ENCODE data around the gene RPL10A.

RPL10A gene

DNA sequence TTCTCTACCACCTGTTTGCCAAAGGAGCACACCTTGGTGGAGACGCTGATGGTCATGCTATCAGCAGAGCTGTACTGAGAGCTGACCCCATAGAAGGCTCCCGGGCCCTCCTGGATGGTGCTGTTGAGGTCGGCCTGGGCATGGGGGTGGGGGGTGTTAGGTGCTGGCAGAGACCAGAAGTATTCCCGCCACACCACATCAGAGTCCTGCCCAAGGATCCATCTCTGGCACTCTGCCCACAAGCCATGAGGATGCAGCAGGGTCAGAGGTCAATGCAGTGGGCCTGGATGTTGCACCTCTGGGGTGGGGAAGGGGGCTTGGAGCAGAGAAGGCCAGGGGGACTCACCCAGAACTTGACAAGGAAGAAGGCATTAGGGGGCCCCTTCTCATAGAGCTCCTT is 7.4 kb downstream of the RPL10A start:
- DNase-seq (ENCODE audit: low spot score): no peak

DNA sequence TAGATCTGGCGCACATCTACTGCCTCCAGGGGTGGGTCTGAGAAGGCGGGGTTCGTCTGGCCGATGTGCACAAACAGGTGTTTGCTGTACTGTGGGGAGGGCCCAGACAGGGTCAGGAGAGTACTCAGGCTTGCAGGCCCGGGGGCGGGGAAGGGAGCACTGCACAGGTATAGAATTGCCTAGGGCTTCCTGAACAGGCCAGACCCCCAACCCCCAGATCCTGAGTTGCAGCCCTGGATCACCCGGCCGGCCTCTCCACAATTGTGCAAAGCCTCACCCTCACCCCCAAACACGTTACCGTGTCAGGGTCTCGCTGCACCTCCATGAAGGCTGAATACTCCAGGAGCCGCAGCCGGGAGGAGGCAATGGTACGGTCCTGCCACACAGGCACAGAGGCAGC is 7.8 kb downstream of the RPL10A start:
- DNase-seq (ENCODE audit: low spot score): no peak

DNA sequence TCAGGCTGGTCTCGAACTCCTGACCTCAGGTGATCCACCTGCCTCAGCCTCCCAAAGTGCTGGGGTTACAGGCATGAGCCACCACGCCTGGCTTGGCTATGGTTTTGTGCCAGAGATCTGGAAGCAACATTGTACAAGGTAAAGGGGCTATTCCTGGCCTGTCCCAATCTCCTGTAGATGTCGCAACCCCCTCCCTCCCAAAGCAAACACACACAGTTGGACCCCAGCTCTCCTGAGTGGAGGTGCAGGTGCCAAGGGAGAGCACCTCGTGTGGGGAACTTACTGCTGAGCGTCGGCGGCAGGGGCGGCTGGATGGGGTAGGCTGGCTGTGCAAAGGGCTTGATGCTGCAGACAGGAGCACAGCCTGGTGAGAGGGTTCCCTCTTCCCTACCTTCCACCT is 8.8 kb downstream of the RPL10A start:
- no peak for DNase-seq (ENCODE audit: low spot score)

DNA sequence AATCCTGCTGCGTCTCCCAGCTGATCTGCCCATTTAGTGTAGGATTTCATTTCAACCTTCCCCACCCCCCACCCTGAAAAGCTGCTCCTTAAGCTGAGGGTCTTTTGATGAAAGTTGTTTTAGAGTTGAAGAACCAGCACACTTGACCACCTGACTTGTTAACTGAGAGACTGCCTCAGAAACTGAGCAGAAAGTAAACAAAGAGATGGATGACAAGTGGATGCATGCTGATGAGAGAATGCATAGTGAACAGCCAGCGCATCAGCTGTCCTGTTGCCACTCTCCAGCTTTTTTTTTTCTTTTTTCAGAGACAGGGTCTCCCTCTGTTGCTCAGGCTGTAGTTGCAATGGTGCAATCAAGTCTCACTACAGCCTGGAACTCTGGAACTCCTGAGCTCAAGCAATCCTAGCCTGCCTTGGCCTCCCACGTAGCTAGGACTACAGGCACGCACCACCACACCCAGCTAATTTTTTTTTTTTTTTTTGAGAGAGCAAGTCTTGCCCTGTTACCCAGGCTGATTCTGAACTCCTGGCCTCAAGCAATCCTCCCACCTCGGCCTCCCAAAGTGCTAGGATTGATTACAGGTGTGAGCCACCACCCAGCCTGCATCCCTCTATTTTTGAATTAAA is 9.5 kb downstream of the RPL10A start:
- DNase-seq (ENCODE audit: low spot score): no peak

DNA sequence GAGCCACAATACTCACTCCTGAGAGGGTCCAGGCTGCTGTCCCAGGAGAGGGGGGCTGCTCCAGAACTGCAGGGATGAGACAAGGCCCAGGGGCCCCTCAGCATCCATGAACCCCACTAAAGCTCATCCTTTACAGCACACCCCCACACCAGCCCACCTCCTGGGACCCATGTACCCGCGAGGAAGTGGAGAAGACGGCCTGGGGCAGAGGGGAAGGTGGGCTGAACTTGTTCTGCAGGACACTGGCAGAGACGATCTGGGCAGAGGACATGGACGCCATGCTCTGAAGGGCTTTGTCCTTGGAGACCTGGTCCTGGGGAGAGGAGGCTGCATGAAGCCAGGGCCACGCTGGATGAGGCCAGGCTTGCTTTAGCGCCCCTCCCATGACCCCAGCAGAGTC is 10.1 kb downstream of the RPL10A start:
- no peak for DNase-seq (ENCODE audit: low spot score)

DNA sequence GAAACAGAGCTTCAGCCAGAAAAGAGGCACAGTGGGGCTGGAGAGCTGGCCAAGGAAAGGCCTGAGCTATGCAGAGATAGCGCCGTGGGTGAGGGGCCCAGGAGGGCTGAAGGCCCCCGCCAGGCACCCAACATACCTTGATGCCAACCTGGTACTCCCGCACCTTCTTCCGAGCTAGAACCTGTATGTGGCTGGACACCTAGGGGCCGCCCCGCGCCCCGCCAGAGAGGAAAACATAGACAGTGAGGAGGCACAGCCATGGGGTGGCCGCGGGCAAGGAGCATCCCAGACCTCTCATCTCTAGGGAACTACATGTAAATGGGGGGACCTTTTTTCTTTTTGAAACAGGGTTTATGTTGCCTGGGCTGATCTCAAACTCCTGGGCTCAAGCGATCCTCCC is 12.0 kb downstream of the RPL10A start:
- DNase-seq (ENCODE audit: low spot score): no peak

DNA sequence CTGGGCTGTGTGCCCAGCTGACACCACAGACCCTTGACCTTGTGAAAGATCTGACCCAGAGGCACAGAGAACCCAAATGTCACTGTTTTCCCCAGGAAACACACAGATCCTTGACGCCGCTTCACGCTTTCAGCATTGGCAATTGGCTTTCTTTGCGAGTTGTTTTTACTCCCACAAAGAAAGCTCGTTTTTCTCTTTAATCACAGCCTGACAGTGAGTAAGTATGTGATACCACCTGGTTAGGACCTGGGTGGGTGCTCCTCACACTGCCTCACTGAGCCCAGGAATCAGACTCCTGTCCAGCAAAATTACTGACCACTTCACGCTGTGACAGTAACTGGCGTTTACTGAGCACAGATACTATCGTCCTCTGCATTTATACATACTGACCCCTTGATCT is 13.0 kb downstream of the RPL10A start:
- no peak for DNase-seq (ENCODE audit: low spot score)

DNA sequence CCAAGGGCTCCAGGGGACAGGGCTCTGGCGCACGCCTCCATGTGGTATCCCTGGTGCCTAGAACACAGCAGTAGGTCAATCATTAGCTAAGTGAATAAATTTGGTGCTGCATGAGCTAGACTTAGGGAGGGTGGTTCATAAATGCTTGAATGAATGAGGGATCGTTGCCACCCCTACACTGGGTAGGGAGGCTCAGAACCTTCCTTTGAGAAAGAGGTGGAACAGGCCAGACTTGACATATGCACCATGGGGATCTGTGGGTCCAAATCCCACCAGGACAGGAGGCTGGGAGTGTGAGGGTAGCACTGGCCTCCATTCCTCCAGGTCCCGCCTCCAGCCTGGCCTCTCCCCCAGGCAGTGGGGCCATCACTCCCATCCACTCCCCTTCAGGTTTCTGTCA is 14.9 kb downstream of the RPL10A start:
- DNase-seq (ENCODE audit: low spot score): no peak

DNA sequence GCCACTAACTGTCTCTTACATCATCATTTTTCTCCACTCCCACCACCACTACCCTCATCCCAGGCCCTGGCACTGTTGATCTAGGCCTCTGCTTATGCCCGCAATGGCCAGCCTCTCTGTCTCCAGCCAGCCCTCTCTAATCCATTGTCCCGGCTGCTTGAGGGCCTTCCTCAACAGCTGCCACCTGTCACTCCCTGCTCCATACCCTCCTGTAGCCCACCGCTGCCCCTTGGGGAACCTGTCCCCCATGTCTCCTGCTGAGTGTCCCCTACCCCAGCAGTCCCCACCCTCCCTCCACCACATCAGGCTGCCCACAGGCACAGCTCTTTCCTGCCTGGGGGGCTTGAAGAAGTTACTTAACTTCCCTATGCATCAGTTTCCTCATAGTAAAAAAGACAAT is 15.3 kb downstream of the RPL10A start:
- DNase-seq (ENCODE audit: low spot score): no peak

DNA sequence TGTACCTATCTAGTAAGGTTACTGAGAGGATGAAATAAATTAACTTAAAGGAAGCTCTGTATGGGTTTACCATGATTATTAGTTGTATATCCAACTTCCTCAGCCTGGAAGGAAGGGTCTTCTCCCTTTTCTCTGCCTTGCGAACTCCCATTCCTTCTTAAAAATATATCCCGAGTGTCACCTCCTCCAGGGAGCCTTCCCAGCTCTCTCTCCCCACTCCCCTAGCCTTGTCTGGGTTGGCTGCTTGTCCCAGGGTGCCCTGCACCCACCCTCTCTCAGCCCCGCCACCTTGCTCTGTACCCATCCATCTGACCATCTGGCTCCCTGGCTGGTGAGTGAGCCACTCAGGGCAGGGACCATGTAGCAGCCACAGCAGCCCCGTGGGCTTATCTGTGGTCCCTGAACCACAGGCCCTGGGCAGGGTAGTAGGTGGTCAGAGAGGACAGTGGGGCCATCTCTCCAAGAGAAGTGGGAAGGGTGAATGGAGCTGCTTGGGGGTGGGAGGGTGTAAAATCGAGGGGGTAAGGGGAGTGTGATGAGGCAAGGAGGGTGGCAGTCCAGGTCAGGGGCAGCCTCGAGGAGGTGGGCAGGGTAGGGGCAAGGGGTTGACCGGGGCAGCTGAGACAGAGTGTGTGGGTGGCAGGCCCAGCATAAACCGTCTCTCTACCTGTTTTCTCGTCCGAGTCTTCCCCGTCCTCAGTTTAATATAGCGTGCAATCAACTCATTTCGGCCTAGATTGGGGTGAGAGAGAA is 15.9 kb downstream of the RPL10A start:
- DNase-seq (ENCODE audit: low spot score): no peak

DNA sequence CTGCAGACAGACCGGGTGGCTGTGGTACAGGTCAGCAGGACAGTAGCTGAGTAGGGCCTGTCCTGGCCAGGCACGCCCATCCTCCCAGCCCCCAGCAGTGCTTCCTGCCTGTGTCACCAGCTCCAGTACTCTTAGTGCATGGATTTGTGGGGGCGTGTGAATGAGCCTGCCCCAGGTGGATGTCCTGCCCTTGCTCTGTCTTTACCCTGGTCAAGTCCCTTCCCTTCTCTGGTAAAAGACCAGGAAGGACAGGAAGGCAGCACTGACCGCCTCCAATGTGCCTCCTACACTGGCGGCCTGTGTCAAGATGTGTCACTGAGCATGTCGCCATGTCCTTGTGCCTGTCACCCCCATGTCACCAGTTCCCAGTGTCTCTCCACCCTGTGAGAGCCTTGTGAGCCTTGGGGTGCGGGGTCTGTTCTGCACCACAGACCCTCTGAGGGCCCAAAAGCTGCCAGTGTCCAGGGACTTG is 16.8 kb downstream of the RPL10A start:
- DNase-seq (ENCODE audit: low spot score): no peak

DNA sequence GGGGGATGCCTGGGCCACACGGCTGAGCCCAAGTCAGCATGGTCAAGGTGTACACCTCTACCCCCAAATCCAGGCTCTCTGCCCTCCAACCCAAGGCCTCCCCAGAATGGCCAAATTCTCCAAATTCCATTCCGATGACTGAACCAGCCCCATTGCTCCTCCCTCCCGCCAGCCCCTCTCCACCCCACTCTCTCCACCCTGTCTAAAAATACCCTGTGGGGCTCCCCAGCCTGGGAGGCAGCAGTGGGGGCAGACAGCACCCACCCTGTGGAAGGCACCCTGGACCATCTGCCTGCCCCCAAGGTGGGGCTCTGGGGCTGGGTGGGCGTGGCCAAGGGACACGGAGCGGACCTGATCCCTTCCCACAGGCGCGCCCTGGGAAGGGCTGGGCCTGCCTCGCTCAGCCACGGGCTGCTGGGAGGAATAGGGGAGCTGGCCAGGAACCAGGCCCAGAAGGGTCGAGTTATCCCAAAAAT is 17.2 kb downstream of the RPL10A start:
- DNase-seq (ENCODE audit: low spot score): peak; percentile 75

DNA sequence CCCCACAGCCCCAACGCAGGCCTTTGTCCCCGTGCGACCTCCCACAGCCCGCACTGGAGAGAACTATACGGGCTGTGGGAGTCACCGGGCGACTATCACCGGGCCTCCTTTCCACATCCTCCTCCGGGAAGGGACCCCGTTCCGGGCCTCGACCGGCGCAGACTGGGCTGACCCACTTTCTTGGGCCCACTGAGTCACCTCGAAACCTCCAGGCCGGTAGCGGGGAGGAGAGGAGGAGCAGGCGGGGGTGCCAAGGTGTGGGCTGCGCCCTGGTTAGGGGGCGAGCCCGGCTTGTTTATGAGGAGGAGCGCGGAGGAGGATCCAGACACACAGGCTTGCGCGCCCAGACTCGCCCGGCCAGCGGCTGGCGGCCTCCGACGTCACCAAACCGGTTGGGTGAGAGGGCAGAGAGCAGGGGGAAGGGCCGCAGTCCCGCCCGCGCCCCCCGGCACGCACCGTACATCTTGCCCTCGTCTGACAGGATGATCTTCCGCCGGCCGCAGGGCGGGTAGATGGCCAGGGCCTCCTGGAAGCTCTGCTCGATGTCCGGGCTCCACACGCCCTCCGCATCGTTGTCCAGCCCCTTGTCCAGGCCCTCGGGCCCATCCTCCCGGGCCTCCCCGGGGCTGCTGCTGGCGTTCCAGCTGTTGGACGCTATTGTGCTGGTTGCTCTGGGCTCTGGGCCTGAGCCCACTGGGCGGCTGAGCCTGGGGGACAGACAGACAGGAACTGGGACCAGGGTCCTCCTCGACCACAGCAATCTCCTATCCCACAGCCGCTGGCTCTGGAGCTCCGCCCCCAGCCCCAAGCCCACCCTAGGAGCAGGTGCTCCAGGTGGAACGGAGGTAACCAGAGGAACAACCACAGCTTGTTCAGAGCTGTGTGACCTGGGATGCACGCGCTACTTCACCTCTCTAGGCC is 18.1 kb downstream of the RPL10A start:
- DNase-seq (ENCODE audit: low spot score): no peak

DNA sequence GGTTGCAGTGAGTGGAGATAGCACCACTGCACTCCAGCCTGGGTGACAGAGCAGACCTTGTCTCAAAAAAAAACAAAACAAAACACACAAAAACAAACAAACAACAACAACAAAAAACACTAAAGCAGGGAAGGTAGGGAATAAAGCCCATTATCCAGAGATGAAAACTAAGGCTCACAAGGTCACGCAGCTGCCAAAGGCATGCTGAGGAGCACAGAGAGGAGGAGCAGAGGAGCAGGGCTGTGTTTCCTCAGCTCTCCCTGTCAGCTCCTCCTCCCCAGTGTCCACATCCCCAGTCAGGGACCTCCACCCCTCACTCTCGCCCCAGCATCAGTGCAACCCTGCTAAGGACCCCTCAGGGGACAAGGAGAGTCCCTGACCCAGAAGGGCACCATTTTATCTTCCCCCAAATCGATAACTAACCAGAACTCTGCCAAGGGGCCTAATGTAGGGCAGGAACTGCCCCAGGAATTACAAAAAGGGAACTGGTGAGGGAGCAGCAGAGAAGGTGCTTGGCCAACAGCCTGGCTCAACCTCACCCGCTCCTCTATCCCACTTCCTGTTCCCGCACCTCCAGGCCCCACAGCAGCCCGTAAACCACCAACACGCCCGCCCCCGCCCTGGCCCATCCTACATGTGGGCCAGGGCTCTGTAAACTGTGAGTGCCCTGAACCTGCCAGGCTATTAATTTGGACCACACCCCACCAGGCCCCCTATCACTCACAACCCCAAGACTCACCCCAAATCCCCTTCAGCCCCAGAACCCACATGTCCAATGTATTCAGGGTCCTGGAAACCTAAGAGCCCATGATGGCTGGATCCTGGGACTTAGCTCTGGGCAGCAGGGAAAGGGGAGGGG is 19.7 kb downstream of the RPL10A start:
- no peak for DNase-seq (ENCODE audit: low spot score)

DNA sequence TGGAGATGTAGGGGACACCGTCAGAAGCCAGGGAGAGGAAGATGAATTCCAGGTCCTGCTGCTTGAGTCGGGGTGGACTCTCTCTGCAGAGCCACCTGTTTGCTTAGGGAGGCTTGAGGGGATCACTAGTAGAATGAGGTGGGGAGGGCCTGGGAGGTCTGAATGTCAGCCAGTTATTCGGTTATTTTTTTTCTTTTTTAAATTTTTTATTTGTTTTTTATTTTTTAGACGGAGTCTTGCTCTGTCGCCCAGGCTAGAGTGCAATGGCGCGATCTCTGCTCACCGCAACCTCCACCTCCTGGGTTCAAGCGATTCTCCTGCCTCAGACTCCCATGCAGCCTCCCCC is 20.3 kb downstream of the RPL10A start:
- DNase-seq (ENCODE audit: low spot score): no peak

DNA sequence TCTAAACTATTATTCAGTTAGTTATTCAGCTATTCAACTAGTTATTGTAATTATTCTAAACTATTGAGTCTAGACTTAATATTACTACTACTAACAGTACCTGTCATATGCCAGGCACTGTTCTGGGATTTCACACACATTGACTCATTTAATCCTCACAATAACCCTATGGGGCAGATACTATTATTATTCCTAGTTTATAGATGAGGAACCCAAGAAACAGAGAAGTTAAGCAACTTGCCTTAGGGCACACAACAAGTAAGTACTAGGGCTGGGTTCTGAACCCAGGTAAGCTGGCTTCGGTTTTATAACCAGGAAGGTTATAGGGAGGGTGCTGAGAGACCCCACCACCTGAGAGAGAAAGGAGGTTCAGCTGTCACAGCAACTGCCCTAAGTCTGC is 20.9 kb downstream of the RPL10A start:
- no peak for DNase-seq (ENCODE audit: low spot score)

DNA sequence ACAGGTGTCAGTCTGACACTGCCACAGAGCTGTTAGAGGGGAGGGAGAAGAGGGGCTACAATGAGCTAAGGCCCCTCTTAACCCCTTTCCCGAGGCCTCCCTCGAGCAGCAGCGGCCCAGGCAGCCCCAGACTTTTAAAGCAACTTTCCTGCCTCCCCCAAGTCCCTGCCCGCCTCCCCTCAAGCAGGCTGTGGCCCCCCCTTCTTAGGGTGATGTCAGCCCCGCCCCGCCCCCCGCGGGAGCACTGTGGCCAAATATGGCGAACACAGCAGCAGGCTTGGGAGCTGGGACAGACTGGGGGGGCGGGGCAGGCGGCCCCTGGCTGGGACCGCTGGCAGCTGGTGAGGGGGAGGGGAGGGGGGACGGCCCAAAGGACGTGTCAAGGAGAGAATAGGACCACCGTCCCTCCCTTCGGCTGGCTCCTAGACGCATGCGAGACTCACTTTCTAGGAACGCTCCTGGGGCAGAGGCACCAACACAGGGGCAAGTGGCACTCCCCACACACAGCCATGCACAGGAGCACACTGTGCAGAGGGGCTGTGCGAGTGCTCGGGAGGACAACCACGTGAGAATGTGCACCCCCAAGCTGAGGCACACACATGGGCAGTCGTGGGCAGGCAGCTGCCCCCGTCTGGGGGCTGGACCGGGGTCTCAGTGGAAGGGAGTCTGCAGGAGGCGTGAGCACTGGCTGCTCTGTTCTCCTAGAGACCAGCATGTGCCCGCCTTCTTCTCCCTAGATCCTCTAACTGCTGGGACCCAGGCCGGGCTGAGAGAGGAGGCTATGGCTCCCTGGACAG is 22.0 kb downstream of the RPL10A start:
- DNase-seq (ENCODE audit: low spot score): peak; percentile 89

DNA sequence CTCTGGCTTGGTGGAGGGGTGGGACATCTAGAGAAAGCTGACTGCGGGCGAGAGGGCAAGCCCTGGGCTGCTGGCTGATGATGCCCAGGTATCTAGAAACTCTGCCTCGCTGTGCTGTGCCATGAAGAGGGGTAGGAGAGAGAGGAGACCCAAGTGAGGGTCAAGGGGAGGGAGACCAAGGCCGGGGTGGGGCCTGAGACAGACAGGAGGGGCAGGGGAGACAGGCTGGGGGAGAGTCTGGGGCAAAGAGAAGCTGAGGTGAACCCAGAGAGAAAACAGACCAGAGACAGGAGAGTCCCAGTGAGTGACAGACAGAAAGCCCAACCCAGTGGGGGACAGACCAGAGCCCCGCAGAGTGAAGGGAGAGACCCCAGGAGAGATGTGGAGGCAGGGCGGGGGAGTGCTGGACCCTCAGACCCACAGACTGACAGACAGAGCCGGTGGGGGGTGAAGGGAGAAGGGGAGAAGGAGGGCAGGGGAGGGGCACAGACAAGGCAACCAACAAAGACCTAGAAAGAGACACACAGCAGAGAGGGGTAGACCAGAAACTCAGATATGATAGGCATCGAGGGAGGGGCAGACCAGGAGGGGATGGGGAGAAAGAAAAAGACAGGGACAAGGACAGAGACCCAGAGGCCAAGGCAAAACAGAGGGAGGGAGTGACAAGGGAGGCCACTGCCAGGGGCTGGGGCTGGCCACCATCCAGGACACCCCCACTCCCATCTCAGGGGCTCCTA is 22.8 kb downstream of the RPL10A start:
- DNase-seq (ENCODE audit: low spot score): no peak

DNA sequence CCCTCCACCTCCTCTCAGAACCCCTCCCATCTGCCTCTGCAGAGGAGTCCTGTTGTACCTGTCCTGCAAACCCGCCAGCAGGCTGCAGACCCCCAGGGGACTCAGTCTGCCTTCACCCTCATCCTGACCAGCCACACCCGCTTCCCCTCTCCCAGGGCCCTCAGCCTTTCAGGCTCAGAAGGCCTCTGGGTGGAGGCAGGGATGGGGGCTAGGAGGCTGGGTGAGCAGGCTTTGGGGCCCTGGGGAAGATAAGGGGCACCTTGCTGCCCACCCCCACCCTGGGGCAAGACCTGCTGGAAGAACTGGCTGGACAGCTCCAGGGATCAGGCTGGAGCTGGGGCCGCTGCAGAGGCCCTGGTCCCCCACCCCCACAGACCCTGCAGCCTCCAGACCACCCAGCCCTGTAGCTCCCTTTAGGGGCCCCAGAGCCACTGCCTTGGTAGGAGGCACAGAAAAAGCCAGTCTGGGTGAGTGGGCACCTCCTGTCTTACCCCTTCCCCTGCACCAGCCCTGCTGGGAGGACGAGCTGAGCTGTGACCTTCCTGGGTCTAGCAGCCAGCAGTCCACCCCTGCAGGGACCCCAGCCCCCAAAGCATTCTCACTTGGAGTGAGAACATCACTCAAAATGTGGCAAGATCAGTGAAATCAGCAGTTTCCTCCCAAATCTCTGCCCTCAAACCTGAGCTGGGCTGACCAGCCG is 23.5 kb downstream of the RPL10A start:
- no peak for DNase-seq (ENCODE audit: low spot score)

All from AG20443 (cell line).